SK-N-SH treated with all-trans-retinoic acid at 6 μM for 48 hours (cell line): ENCODE results near the gene BMP10.

Source experiments
- ATAC-seq: fragments of 200-7000 bp; cut with Tn5 transposase; 3 replicates; pipeline ENCODE4 v1.9.1; 2020; ENCODE audit warnings: mild to moderate bottlenecking, moderate library complexity
- ARNTL ChIP-seq: fragments of 450-650 bp; formaldehyde crosslinking; IDR thresholded peaks from 2 replicates; pipeline ENCODE4 v1.5.0; 2020; ENCODE audit warnings: low read depth, mild to moderate bottlenecking, moderate library complexity, borderline replicate concordance
- BACH2 ChIP-seq: fragments of 250-450 bp; sonication (Bioruptor Pico); IDR thresholded peaks from 2 replicates; pipeline ENCODE4 v1.9.0; 2021; ENCODE audit warnings: mild to moderate bottlenecking, borderline replicate concordance
- CREB5 ChIP-seq: fragments of 250-450 bp; sonication (Bioruptor Pico); IDR thresholded peaks from 2 replicates; pipeline ENCODE4 v1.5.1; 2020; ENCODE audit warnings: low read depth, mild to moderate bottlenecking, moderate library complexity
- CSDC2 ChIP-seq: fragments of 250-450 bp; sonication (Bioruptor Pico); IDR thresholded peaks from 2 replicates; pipeline ENCODE4 v1.5.0; 2020; ENCODE audit warnings: mild to moderate bottlenecking, moderate library complexity
- CSRNP3 ChIP-seq: fragments of 250-450 bp; sonication (Bioruptor Pico); IDR thresholded peaks from 2 replicates; pipeline ENCODE4 v1.5.1; 2021; ENCODE audit warnings: mild to moderate bottlenecking, moderate library complexity
- ESRRG ChIP-seq: fragments of 250-450 bp; sonication (Bioruptor Pico); IDR thresholded peaks from 2 replicates; pipeline ENCODE4 v1.6.1; 2021; ENCODE audit warnings: mild to moderate bottlenecking
- GLIS3 ChIP-seq: fragments of 250-450 bp; sonication (Bioruptor Pico); IDR thresholded peaks from 2 replicates; pipeline ENCODE4 v1.5.0; 2020; ENCODE audit warnings: mild to moderate bottlenecking, moderate library complexity
- ISL1 ChIP-seq: fragments of 250-450 bp; sonication (Bioruptor Pico); IDR thresholded peaks from 2 replicates; pipeline ENCODE4 v2.1.2; 2022; ENCODE audit warnings: mild to moderate bottlenecking, moderate library complexity
- OSR1 ChIP-seq: fragments of 250-450 bp; sonication (Bioruptor Pico); IDR thresholded peaks from 2 replicates; pipeline ENCODE4 v1.8.0; 2022; ENCODE audit warnings: moderate library complexity, mild to moderate bottlenecking, inconsistent platforms
- PATZ1 ChIP-seq: fragments of 250-450 bp; sonication (Bioruptor Pico); IDR thresholded peaks from 2 replicates; pipeline ENCODE4 v1.8.0; 2020; ENCODE audit warnings: mild to moderate bottlenecking, moderate library complexity, borderline replicate concordance
- PPARA ChIP-seq: fragments of 250-450 bp; sonication (Bioruptor Pico); IDR thresholded peaks from 2 replicates; pipeline ENCODE4 v1.5.0; 2020; ENCODE audit warnings: mild to moderate bottlenecking, borderline replicate concordance
- RARB ChIP-seq: fragments of 250-450 bp; sonication (Bioruptor Pico); IDR thresholded peaks from 2 replicates; pipeline ENCODE4 v1.8.0; 2021; ENCODE audit warnings: mild to moderate bottlenecking, moderate library complexity
- SNAI2 ChIP-seq: fragments of 250-450 bp; sonication (Bioruptor Pico); IDR thresholded peaks from 2 replicates; pipeline ENCODE4 v1.5.0; 2020; ENCODE audit warnings: mild to moderate bottlenecking, moderate library complexity
- TCF4 ChIP-seq: fragments of 250-450 bp; sonication (Bioruptor Pico); IDR thresholded peaks from 2 replicates; pipeline ENCODE4 v1.8.0; 2021; ENCODE audit warnings: mild to moderate bottlenecking, moderate library complexity, borderline replicate concordance
- TOX ChIP-seq: fragments of 250-450 bp; sonication (Bioruptor Pico); IDR thresholded peaks from 2 replicates; pipeline ENCODE4 v1.8.0; 2021; ENCODE audit warnings: mild to moderate bottlenecking, moderate library complexity, borderline replicate concordance
- ZC3H10 ChIP-seq: fragments of 250-450 bp; sonication (Bioruptor Pico); IDR thresholded peaks from 2 replicates; pipeline ENCODE4 v1.5.1; 2021; ENCODE audit warnings: mild to moderate bottlenecking, moderate library complexity
- ZFP3 ChIP-seq: fragments of 250-450 bp; sonication (Bioruptor Pico); IDR thresholded peaks from 2 replicates; pipeline ENCODE4 v1.5.0; 2020; ENCODE audit warnings: mild to moderate bottlenecking, moderate library complexity
- ZFP30 ChIP-seq: fragments of 450-650 bp; formaldehyde crosslinking; IDR thresholded peaks from 2 replicates; pipeline ENCODE4 v1.5.0; 2022; ENCODE audit warnings: mild to moderate bottlenecking, moderate library complexity
- ZNF565 ChIP-seq: fragments of 450-650 bp; formaldehyde crosslinking; conservative IDR thresholded peaks from 2 replicates; pipeline ENCODE4 v1.5.0; 2020; ENCODE audit warnings: low read depth, mild to moderate bottlenecking, moderate library complexity
- ZNF70 ChIP-seq: fragments of 450-650 bp; formaldehyde crosslinking; IDR thresholded peaks from 2 replicates; pipeline ENCODE4 v1.5.0; 2020; ENCODE audit warnings: mild to moderate bottlenecking, moderate library complexity
- ZNF8 ChIP-seq: fragments of 450-650 bp; formaldehyde crosslinking; IDR thresholded peaks from 2 replicates; pipeline ENCODE4 v1.5.0; 2020; ENCODE audit warnings: mild to moderate bottlenecking, moderate library complexity

Gene BMP10

GRCh38 chr2:68912732-68913131 lies 41.5 kb upstream of the BMP10 start (continued):
- TF ChIP-seq CREB5 (CRISPR knock-in tag) (no peak), SNAI2 (CRISPR knock-in tag) (no peak), ZFP30 (CRISPR knock-in tag) (no peak), ZNF8 (CRISPR knock-in tag) (no peak)

GRCh38 chr2:68912111-68912510 lies 40.9 kb upstream of the BMP10 start:
- no peak for ATAC-seq
- TF ChIP-seq RARB (CRISPR knock-in tag) (no peak), CSDC2 (CRISPR knock-in tag) (no peak), ISL1 (CRISPR knock-in tag) (no peak), TCF4 (CRISPR knock-in tag) (no peak), ZNF565 (CRISPR knock-in tag) (no peak), PPARA (CRISPR knock-in tag) (no peak), ZC3H10 (CRISPR knock-in tag) (no peak), CSRNP3 (CRISPR knock-in tag) (no peak), ZNF8 (CRISPR knock-in tag) (no peak), ARNTL (no peak), SNAI2 (CRISPR knock-in tag) (no peak), ESRRG (no peak)

GRCh38 chr2:68911709-68912108 lies 40.5 kb upstream of the BMP10 start:
- TF ChIP-seq BACH2 (CRISPR knock-in tag) (no peak), GLIS3 (CRISPR knock-in tag) (no peak), ZFP3 (CRISPR knock-in tag) (no peak), ISL1 (CRISPR knock-in tag) (no peak), RARB (CRISPR knock-in tag) (no peak), ZNF565 (CRISPR knock-in tag) (no peak), CSDC2 (CRISPR knock-in tag) (no peak), PPARA (CRISPR knock-in tag) (no peak), ZNF8 (CRISPR knock-in tag) (no peak), CSRNP3 (CRISPR knock-in tag) (no peak), OSR1 (no peak)
- TF ChIP-seq, all 23 proteins: peak for 0
- ATAC-seq, result no peak

GRCh38 chr2:68911246-68911645 lies 40.0 kb upstream of the BMP10 start:
- ATAC-seq, result no peak
- no peak for TF ChIP-seq PPARA (CRISPR knock-in tag)
- TF ChIP-seq ARNTL, result no peak
- no peak for TF ChIP-seq ESRRG
- no peak for TF ChIP-seq TCF4 (CRISPR knock-in tag)

GRCh38 chr2:68909793-68910674 lies 38.8 kb upstream of the BMP10 start:
- TF ChIP-seq CSRNP3 (CRISPR knock-in tag), result no peak
- no peak for TF ChIP-seq RARB (CRISPR knock-in tag)
- TF ChIP-seq ZFP30 (CRISPR knock-in tag), result no peak
- no peak for TF ChIP-seq ZNF8 (CRISPR knock-in tag)
- TF ChIP-seq TOX (CRISPR knock-in tag), result no peak
- TF ChIP-seq ARNTL, result no peak
- TF ChIP-seq ZC3H10 (CRISPR knock-in tag), result no peak
- no peak for TF ChIP-seq ZNF70
- TF ChIP-seq CREB5 (CRISPR knock-in tag), result no peak
- TF ChIP-seq OSR1, result no peak
- no peak for TF ChIP-seq PPARA (CRISPR knock-in tag)
- no peak for TF ChIP-seq SNAI2 (CRISPR knock-in tag)
- TF ChIP-seq PATZ1 (CRISPR knock-in tag), result no peak
- ATAC-seq, result peak; percentile 87
